GM13977 (cell line): ENCODE measurements around the gene RIC1.
"Not testable (repeated sequence)": the region's sequence is repeated elsewhere in the genome, so short reads cannot be mapped to it uniquely, and the experiment has no call there.

ENCODE experiments used
- DNase-seq: peaks from one replicate; pipeline ENCODE4 v3.0.0; 2012; ENCODE audit warnings: low spot score
- in situ Hi-C: fragments of 300-500 bp; cut with MboI; formaldehyde crosslinking; loops from one replicate; pipeline ENCODE4 v1.12.0; 2022; ENCODE audit warnings: low sequenced_read_pairs, low pct_unique_long_range_greater_than_20kb, mixed read lengths, inconsistent platforms; ENCODE audit not compliant: unreplicated experiment
- TF ChIP-seq, protein P1 (sequence below): IDR thresholded peaks from 2 replicates; pipeline ENCODE4 v1.5.1; 2012; ENCODE audit warnings: mild to moderate bottlenecking, control low read depth; ENCODE audit not compliant: insufficient read depth; ENCODE audit errors: extremely low read depth, missing control alignments

RIC1 gene

DNA sequence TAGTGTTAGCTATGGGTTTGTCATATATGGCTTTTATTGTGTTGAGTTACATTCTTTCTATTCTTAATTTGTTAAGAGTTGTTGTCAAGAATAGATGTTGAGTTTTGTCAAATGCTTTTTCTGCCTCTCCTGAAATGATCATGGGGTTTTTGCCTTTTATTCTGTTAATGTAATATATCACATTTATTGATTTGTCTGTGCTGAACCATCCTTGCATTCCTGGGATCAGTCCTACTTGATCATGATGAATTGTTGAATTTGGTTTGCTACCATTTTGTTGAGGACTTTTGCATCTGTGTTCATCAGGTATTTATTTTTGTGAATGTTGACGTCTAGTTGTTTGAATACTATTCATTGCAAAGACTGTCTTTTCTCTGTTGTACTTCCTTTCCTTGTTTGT lies 23.9 kb downstream of the RIC1 start:
- in situ Hi-C loops: no loop called here
- DNase-seq: no peak

GRCh38 chr9:5662804-5663203 lies 33.9 kb downstream of the RIC1 start:
- in situ Hi-C loops, DNase-seq: not testable (repeated sequence)

More for the DNA sequence above, 23.9 kb downstream of the RIC1 start:
- TF ChIP-seq, protein P1, sequence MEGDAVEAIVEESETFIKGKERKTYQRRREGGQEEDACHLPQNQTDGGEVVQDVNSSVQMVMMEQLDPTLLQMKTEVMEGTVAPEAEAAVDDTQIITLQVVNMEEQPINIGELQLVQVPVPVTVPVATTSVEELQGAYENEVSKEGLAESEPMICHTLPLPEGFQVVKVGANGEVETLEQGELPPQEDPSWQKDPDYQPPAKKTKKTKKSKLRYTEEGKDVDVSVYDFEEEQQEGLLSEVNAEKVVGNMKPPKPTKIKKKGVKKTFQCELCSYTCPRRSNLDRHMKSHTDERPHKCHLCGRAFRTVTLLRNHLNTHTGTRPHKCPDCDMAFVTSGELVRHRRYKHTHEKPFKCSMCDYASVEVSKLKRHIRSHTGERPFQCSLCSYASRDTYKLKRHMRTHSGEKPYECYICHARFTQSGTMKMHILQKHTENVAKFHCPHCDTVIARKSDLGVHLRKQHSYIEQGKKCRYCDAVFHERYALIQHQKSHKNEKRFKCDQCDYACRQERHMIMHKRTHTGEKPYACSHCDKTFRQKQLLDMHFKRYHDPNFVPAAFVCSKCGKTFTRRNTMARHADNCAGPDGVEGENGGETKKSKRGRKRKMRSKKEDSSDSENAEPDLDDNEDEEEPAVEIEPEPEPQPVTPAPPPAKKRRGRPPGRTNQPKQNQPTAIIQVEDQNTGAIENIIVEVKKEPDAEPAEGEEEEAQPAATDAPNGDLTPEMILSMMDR: no peak

DNA sequence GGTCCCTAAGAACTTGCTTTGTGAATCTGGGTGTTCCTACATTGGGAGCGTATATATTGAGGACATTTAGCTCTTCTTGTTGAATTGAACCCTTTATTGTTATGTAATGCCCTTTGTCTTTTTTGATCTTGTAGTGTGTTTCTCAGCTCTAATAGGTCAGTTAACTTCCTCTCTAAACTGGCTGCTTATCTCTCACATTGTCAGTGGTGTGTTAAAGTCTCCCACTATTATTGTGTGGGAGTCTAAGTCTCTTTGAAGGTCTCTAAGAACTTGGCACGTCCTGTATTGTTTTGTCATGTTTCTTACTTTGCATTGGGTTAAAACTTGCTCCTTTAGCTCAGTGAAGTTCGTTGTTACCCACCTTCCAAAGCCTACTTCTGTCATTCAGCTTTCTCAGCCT lies 36.2 kb downstream of the RIC1 start:
- in situ Hi-C loops: no loop called here
- DNase-seq: no peak
- TF ChIP-seq, protein P1: no peak

GRCh38 chr9:5667391-5667790 lies 38.5 kb downstream of the RIC1 start:
- TF ChIP-seq, protein P1: no peak
- no peak for DNase-seq
- in situ Hi-C loops: no loop called here

DNA sequence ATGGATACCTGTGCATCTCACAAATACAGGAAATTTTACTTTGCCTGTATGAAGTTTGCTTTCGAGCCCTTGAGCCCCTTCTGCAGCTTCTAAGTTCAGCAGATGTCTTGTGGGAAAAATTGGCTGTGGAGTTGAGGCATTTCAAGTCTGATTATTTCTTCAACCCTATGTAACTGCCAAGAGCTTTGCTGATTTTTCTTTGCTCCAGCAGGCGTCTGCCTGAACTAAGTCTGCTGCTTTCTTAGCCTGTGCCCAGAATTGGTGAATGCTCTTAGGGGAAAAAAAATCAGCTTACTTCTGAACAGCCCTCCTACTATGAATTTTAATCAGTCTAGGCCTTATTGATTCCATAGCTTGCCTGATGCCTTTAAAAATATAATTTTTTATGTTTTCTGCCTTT lies 41.2 kb downstream of the RIC1 start:
- in situ Hi-C loops: no loop called here
- TF ChIP-seq, protein P1: no peak
- DNase-seq: no peak

GRCh38 chr9:5671711-5672353 lies 42.9 kb downstream of the RIC1 start:
- no peak for DNase-seq
- TF ChIP-seq, protein P1: no peak
- in situ Hi-C loops: no loop called here

GRCh38 chr9:5675046-5675445 lies 46.1 kb downstream of the RIC1 start:
- DNase-seq, in situ Hi-C loops: not testable (repeated sequence)

DNA sequence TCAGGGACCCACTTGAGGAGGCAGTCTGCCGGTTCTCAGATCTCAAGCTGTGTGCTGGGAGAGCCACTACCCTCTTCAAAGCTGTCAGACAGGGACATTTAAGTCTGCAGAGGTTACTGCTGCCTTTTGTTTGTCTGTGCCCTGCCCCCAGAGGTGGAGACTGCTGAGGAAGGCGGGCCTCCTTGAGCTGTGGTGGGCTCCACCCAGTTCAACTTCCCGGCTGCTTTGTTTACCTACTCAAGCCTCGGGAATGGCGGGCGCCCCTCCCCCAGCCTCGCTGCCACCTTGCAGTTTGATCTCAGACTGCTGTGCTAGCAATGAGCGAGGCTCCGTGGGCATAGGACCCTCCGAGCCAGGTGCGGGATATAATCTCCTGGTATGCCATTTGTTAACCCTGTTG lies 54.7 kb downstream of the RIC1 start:
- in situ Hi-C loops, DNase-seq: not testable (repeated sequence)
